ENCODE results near the gene NDRG3.

DNA sequence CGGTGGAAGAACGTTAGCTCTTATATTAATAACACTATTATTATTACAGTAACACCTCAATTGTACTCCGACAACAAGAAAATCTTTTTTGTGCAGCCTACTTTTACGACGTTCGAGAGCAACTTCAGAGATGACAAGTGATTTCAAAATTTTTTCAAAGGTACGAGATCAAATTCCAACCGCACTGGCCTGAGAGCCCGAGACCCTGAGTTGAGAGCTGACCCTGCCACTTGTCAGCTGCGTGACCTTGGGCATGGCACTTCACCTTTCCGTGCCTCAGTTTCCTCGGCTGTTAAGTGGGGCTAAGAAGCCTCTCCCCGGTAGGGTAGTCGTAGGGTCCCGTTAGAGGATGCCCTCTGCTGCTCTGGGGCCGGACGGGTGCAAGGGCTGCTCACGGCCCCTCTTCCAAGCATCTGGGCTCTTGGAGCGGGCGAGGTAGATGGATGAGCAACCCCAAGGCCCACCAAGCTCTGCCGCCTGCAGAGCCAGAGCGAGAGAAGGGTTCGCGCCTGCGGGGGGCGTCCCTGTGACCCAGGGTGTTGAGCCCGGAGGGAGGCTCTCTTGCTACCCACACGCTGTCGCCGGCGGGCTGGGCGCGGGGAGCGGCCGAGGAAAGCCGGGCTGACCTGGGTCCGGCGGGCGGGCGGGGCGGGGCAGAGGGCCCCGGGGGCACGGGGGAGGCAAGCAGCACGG lies 510 bp downstream of the NDRG3 start:
- TF ChIP-seq, protein P1, sequence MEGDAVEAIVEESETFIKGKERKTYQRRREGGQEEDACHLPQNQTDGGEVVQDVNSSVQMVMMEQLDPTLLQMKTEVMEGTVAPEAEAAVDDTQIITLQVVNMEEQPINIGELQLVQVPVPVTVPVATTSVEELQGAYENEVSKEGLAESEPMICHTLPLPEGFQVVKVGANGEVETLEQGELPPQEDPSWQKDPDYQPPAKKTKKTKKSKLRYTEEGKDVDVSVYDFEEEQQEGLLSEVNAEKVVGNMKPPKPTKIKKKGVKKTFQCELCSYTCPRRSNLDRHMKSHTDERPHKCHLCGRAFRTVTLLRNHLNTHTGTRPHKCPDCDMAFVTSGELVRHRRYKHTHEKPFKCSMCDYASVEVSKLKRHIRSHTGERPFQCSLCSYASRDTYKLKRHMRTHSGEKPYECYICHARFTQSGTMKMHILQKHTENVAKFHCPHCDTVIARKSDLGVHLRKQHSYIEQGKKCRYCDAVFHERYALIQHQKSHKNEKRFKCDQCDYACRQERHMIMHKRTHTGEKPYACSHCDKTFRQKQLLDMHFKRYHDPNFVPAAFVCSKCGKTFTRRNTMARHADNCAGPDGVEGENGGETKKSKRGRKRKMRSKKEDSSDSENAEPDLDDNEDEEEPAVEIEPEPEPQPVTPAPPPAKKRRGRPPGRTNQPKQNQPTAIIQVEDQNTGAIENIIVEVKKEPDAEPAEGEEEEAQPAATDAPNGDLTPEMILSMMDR (IDR thresholded peaks at IDR 0.05; ENCODE audit: insufficient read depth, low read depth, low read length), result no peak
- no peak for TF ChIP-seq EZH2 (IDR thresholded peaks at IDR 0.05; ENCODE audit: insufficient read depth, low read length)

Measured in astrocyte (in vitro differentiated cells and primary cell).